ENCODE measurements around the gene CLDN22.

The CLDN22 gene

DNA sequence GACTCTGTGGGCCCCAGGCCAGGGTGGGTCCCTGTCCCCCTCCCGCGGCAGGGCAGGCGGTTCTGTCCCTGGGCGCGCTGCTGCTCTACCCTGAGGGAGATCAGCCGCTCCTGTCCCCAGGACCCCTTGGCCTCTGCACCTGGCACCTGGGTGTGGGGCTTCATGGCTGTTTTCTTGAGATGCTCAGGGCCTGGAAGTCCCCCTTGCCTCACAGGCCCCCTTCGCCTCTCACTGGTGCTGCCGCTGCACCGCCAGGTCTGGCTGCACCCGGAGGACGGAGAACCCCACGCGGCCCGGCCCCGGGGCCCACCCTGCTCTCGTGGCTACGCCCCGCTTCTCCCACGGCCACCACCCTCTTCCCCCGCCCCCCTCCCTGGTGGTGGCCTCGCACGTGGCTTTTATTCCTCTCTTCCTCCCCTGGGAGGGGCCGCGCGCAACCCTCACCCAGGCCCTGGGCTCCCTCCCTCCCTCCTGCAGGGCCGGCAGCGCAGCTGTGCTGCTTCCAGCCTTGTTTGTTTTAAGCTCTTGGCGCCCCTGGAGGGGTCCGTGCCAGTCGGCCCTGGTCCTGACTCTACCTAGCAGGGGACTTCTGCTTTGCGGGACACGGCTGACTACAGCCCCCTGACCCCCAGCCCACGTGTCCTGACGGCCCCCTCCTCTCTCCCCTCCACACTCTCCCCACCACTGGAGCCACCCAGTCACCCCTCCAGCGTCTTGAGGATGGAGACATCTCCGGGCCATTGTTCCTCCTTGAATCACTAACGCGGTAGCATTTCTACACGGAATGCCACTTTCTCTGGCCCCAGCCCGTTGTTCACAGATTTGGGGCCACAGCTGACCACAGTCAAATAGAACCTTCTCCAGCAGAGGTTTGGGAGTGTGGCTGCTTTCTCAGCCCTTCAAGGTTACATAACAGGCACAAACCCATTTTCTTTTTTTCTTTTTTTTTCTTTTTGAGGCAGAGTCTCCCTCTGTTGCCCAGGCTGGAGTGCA is 22.8 kb upstream of the CLDN22 start:
- in situ Hi-C loops (cut with MboI; ENCODE audit: low pct_unique_long_range_greater_than_20kb, low sequenced_read_pairs, unreplicated experiment), result no loop called here
- DNase-seq (ENCODE audit: low spot score), result no peak
- TF ChIP-seq, protein P1, sequence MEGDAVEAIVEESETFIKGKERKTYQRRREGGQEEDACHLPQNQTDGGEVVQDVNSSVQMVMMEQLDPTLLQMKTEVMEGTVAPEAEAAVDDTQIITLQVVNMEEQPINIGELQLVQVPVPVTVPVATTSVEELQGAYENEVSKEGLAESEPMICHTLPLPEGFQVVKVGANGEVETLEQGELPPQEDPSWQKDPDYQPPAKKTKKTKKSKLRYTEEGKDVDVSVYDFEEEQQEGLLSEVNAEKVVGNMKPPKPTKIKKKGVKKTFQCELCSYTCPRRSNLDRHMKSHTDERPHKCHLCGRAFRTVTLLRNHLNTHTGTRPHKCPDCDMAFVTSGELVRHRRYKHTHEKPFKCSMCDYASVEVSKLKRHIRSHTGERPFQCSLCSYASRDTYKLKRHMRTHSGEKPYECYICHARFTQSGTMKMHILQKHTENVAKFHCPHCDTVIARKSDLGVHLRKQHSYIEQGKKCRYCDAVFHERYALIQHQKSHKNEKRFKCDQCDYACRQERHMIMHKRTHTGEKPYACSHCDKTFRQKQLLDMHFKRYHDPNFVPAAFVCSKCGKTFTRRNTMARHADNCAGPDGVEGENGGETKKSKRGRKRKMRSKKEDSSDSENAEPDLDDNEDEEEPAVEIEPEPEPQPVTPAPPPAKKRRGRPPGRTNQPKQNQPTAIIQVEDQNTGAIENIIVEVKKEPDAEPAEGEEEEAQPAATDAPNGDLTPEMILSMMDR (IDR thresholded peaks at IDR 0.05; ENCODE audit: extremely low read depth, insufficient read depth, missing control alignments), result no peak

DNA sequence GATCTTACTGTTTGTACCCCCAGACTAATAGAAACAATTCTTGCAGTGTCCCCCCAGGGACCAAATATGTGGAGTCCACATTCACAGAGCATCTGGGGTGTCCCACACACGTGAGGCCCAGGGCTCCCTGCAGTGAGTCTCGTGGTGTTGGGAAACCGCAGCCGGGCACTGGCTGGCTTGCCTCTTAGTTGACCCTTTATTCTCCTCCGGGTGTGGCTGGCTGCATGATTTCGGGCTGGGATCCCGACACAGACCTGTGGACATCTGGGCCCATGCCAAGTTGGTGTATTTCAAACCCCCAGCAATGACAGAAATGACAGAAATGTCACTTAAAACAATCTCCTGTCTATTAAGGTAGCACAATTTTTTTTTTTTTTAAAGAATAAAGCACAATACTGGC is 17.8 kb upstream of the CLDN22 start:
- in situ Hi-C loops (cut with MboI; ENCODE audit: low pct_unique_long_range_greater_than_20kb, low sequenced_read_pairs, unreplicated experiment), result no loop called here
- DNase-seq (ENCODE audit: low spot score), result no peak
- TF ChIP-seq, protein P1 (IDR thresholded peaks at IDR 0.05; ENCODE audit: extremely low read depth, insufficient read depth, missing control alignments), result no peak

DNA sequence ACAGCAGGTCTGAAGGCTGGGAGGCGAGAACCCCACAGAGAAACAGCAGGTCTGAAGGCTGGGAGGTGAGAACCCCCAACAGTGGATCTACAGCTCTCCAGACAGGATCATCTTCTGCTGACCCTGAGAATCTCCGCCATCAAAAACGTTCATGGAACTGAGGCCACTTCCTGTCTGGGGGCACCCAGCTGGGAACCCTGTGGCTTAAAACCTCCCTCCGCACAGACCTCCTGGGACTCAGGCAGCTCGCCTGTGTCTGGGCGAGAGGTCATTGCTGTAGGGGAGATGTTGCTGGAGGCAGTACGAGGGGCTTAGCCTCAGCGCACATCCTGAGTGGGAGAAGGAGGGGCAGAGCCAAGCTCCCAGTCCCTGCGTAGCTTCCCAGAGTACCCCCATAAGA is 17.3 kb upstream of the CLDN22 start:
- in situ Hi-C loops (cut with MboI; ENCODE audit: low pct_unique_long_range_greater_than_20kb, low sequenced_read_pairs, unreplicated experiment), result no loop called here
- DNase-seq (ENCODE audit: low spot score), result no peak
- TF ChIP-seq, protein P1 (IDR thresholded peaks at IDR 0.05; ENCODE audit: extremely low read depth, insufficient read depth, missing control alignments), result no peak

DNA sequence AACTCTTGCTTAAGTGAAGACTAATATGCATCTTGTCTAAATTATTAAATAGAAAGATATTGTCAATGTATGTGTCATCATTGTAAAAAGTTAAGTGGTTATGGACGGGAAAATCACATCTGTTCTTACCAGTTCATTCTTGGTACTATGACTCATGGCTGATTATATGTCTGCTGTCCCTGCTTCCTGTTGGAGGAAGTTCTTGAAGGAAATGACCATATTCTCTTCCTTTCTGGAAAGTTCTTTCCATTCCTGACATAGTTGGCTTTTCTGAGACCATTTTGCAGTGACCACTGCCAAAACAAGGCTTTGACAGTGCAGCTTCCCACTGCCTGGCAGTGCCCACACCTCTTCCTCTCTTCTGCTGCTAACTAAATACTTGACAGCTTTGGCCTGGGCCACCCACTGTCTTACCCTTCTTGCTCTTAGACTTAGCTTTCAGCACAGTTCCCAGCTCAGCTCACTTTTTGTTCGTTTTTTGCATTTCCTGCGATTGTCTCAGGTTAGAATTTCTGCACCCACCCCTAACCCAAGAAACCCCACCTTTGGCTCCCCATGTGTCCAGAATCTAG is 15.4 kb upstream of the CLDN22 start:
- in situ Hi-C loops (cut with MboI; ENCODE audit: low pct_unique_long_range_greater_than_20kb, low sequenced_read_pairs, unreplicated experiment), result no loop called here
- DNase-seq (ENCODE audit: low spot score), result no peak

DNA sequence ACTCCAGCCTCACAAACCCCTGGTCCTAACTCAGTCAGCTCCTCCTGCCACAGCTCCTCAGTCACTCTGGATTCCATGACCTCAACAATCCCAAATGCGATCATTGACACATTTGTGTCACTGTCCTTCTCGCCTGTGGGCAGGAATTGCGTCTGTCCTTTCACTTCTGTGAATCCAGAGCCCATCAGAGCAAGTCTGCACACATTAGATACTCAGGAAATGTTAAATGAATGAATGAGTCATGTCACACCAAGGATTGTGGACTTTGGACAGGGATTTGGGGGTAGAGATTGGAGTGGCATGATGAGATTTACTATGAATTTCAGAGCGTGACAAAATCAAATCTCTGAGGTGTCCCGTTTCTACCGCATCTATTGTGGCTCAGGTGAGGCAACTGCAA is 13.9 kb upstream of the CLDN22 start:
- no peak for DNase-seq (ENCODE audit: low spot score)
- TF ChIP-seq, protein P1 (IDR thresholded peaks at IDR 0.05; ENCODE audit: extremely low read depth, insufficient read depth, missing control alignments), result no peak
- in situ Hi-C loops (cut with MboI; ENCODE audit: low pct_unique_long_range_greater_than_20kb, low sequenced_read_pairs, unreplicated experiment), result no loop called here

More for the DNA sequence above, 15.4 kb upstream of the CLDN22 start:
- TF ChIP-seq, protein P1 (IDR thresholded peaks at IDR 0.05; ENCODE audit: extremely low read depth, insufficient read depth, missing control alignments), result no peak

DNA sequence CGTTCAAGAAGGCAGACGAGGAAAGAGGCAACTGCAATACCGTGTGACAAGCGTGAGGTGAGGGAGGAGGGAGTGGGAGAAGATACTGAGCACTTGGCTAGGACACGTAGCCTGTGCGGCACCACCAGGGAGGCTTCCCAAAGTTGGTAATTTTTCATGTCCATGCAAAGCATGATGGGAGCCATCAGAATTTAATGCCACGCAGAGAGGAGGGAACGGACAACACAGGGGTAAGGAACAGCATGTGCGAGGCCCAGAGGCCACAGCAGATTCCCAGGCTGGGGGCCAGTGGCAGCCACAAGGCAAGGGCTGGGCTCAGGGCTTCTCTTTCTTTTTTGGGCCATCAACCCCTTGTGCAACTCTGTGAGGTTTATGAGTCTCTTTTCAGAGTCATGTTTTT is 13.1 kb upstream of the CLDN22 start:
- TF ChIP-seq, protein P1 (IDR thresholded peaks at IDR 0.05; ENCODE audit: extremely low read depth, insufficient read depth, missing control alignments), result no peak
- no peak for DNase-seq (ENCODE audit: low spot score)
- in situ Hi-C loops (cut with MboI; ENCODE audit: low pct_unique_long_range_greater_than_20kb, low sequenced_read_pairs, unreplicated experiment), result no loop called here

All from GM13977 (cell line).